GM13976 (cell line): ENCODE results near the gene C11orf58.

Experiments used
- DNase-seq: peaks from one replicate; pipeline ENCODE4 v3.0.0; 2012; ENCODE audit warnings: low spot score
- in situ Hi-C: fragments of 300-500 bp; cut with MboI; formaldehyde crosslinking; loops from one replicate; pipeline ENCODE4 v1.12.0; 2022; ENCODE audit warnings: low sequenced_read_pairs, mixed read lengths, inconsistent platforms; ENCODE audit not compliant: unreplicated experiment
- TF ChIP-seq, protein P1 (sequence below): IDR thresholded peaks from 2 replicates; pipeline ENCODE4 v1.5.1; 2012; ENCODE audit warnings: borderline replicate concordance, mild to moderate bottlenecking; ENCODE audit not compliant: insufficient read depth; ENCODE audit errors: extremely low read depth, missing control alignments, control extremely low read depth

The C11orf58 gene

DNA sequence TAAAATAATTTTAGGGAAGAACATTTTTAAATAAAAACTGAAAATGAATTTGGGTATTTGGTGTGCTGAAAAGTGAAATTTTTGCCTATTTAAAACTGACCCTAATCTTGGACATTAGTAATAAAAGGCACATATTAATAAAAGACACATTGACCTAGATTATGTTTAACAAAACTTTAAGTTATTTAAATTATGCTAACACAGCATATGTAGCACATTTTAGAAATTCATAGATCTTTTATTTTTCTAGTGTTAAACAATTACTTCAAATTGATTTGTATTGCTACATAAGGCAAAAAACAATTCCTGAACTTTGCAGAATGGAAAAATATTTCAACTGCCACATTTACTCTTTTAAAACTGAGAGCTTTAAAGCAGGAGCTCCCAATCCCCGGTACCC, 10.6 kb downstream of the C11orf58 start:
- TF ChIP-seq, protein P1, sequence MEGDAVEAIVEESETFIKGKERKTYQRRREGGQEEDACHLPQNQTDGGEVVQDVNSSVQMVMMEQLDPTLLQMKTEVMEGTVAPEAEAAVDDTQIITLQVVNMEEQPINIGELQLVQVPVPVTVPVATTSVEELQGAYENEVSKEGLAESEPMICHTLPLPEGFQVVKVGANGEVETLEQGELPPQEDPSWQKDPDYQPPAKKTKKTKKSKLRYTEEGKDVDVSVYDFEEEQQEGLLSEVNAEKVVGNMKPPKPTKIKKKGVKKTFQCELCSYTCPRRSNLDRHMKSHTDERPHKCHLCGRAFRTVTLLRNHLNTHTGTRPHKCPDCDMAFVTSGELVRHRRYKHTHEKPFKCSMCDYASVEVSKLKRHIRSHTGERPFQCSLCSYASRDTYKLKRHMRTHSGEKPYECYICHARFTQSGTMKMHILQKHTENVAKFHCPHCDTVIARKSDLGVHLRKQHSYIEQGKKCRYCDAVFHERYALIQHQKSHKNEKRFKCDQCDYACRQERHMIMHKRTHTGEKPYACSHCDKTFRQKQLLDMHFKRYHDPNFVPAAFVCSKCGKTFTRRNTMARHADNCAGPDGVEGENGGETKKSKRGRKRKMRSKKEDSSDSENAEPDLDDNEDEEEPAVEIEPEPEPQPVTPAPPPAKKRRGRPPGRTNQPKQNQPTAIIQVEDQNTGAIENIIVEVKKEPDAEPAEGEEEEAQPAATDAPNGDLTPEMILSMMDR: no peak
- in situ Hi-C loops: no loop called here
- DNase-seq: no peak

DNA sequence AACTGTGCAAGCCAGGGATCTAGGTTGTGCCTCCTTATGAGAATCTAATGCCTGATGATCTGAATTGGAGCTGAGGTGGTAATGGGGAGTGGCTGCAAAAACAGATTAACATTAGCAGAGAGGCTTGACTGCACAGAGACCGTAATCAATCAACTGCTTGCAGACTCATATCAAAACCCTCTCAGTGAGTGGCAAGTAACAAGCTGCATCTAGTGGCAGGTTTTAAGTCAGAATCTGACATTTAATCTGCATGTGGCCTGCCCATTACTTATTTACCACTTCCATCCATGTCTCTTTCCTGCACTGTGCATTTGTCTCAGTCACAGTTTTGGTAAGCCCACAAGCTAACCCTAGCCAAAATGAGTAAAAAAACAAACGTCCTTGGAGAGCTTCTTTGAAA, 11.2 kb downstream of the C11orf58 start:
- in situ Hi-C loops: no loop called here
- no peak for DNase-seq
- TF ChIP-seq, protein P1: no peak

DNA sequence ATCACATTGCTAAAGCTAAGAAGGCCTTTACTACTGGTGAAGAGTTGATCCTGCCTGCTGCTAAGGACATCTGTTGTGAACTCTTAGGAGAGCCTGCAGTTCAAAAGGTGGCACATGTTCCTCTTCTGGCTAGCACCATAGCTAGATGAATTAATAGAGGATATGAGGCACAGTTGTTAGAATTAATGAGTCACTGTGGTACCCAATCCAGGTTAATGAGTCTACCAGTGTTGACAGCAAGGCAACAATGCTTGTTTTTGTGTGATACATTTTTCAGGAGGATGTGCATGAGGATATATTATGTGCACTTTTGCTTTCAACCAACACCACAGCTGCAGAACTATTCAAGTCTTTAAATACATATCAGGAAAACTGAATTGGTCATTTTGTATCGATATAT, 12.0 kb downstream of the C11orf58 start:
- DNase-seq: no peak
- in situ Hi-C loops: no loop called here
- TF ChIP-seq, protein P1: no peak

DNA sequence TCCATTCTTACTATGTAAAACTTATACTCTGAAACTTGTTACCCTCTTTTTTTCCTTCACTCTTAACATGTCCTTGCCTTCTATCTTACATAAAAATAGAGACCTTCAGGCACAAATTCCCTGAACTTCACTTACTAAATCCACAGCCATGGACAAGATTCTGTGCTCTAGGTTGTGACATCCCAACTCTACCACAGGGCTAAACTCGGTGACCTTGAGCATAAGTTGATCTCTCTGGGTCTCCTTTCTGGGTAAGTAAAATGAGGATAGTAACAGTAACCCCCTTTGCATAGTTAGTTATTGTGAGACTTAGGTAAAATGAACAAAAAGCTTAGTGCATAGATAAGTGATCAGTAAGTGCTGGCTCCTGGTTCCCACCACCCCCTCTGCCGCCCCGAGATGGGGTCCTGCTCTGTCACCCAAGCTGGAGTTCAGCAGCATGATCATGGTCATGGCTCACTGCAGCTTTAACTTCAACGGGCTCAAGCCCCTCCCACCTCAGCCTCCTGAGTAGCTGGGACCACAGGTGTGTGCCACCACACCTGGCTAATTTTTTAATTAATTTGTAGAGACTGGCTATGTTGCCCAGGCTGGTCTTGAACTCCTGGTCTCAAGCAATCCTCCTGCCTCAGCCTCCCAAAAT, 20.1 kb downstream of the C11orf58 start:
- in situ Hi-C loops: no loop called here
- DNase-seq: no peak
- TF ChIP-seq, protein P1: no peak

DNA sequence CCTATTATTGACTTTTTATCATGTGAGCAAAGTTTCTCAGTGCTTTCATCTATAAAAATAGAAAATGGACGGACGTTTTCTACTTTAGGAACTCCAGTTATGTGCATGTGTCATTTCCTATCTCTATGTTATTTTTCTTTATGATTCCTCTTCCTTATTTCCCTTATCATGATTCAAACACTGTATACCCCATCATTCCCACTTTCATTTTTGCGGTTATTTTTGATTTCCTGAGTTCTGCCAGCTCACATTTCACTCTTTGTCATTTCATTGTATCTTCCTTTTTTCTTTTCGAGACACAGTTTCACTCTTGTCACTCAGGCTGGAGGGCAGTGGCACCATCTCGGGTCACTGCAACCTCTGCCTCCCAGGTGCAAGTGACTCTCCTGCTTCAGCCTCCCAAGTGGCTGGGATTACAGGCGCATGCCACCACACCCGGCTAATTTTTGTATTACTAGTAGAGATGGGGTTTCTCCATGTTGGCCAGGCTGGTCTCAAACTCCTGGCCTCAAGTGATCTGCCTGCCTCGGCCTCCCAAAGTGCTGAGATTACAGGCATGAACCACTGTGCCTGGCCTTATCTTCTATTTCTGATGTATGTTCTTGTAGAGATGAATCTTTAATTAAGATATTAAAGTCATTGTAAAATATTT, 21.5 kb downstream of the C11orf58 start:
- no peak for DNase-seq
- TF ChIP-seq, protein P1: no peak
- in situ Hi-C loops: no loop called here

DNA sequence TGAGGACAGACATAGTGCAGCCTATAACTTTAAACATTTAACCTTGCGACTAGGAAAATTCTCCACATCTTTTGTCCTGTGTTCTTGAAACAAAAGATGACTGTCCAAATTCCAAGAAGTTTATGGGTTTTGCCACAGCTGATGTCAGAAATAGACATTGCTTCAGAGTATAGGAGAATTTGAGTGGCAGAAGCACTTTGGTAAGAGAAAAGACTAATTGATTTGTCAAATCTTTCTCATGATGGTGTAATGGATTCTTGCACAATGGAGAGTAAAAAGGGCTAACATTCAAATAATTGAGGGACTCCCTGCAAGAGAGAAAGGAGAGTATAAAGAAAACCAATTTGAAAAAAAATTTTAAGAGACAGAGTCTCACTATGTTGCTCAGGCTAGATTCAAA, 25.3 kb downstream of the C11orf58 start:
- in situ Hi-C loops: no loop called here
- no peak for DNase-seq

More for the DNA sequence above, 25.3 kb downstream of the C11orf58 start:
- TF ChIP-seq, protein P1: no peak
